HG03342 (cell line): ENCODE data around the gene HYI.
"Not testable (repeated sequence)": the region's sequence is repeated elsewhere in the genome, so short reads cannot be mapped to it uniquely, and the experiment has no call there.

Experiments
- ATAC-seq: cut with Tn5 transposase; IDR thresholded peaks from one replicate; pipeline ENCODE4 v1.9.1; 2021; ENCODE audit warnings: mild to moderate bottlenecking, moderate library complexity; ENCODE audit not compliant: unreplicated experiment

Gene HYI

DNA sequence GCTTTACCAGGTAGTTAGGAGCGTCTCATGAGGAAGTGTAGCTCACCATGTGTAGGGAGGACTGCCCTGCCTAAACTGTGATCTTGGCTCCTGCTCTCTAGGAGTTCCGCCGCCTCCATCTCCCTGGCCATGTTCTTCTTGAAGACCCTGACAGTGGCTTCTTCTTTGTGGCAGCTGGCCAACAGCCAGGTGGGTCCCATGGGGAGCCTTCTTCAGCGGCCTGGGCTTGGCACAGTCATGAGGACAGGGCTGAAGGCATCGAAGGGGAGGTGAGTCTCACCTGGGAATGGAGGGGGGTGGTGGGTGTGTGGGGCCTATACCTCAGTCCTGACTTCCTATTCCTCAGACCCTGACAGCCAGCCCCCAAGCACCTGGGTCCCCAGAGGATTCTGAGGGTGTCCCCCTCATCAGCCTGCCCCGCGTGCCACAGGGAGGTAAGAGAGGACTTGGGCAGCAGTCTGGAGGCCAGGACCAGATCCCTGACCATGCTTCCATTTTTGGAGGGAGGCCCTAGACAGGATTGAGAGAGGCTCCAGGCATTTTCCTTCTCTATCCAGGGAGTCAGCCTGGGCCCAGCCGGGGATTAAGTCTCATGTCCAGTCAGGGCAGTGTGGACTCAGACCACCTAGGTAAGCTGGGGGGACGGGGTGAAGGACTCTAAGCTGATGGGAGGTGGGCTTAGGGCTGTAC lies 21.4 kb downstream of the HYI start:
- ATAC-seq: no peak

GRCh38 chr1:43431676-43432075 lies 22.1 kb downstream of the HYI start:
- no peak for ATAC-seq

DNA sequence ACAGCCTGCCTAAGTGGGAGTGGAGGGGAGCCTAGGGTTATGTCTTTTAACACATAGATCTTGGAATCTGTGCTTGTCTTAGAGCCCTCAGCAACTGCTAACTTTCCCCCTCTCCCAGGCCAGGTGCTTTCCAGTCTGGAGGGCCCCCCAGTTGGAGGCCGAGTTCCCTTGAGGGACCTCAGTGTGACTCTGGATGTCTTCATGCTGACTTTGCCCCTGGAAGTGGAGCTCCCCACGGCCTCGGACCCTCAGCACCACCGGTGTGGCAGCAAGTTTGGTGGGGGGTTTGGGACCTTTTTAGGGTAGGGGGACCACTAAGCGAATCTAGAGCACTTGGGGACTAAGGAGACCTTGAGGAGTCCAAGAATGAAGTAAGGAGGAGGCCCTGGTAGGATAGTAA lies 22.9 kb downstream of the HYI start:
- ATAC-seq: no peak

DNA sequence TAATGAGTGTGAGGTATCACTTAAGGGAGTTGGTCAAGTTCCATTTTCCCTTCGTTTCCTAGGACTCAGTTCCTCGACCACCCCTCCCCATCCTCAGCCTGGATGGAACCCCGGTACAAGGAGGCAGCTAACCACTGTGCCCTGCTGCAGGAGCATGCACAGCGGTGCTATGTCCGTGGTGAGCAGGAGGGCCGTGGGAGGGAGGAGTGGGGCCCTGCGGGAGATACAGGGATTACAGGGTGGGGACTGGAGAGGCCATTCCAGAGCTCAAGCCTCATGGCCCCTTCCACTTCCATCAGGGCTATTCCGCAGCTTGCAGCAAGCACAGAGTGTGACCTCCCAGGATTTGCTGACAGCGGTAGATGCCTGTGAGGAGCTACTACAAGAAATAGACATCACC lies 25.8 kb downstream of the HYI start:
- no peak for ATAC-seq

- ATAC-seq: no peak
Observed at GRCh38 chr1:43427524-43427923, 26.2 kb downstream of the HYI start.

- no peak for ATAC-seq
Observed at GRCh38 chr1:43426221-43426620, 27.5 kb downstream of the HYI start.

GRCh38 chr1:43425045-43425444 lies 28.7 kb downstream of the HYI start:
- ATAC-seq: no peak

DNA sequence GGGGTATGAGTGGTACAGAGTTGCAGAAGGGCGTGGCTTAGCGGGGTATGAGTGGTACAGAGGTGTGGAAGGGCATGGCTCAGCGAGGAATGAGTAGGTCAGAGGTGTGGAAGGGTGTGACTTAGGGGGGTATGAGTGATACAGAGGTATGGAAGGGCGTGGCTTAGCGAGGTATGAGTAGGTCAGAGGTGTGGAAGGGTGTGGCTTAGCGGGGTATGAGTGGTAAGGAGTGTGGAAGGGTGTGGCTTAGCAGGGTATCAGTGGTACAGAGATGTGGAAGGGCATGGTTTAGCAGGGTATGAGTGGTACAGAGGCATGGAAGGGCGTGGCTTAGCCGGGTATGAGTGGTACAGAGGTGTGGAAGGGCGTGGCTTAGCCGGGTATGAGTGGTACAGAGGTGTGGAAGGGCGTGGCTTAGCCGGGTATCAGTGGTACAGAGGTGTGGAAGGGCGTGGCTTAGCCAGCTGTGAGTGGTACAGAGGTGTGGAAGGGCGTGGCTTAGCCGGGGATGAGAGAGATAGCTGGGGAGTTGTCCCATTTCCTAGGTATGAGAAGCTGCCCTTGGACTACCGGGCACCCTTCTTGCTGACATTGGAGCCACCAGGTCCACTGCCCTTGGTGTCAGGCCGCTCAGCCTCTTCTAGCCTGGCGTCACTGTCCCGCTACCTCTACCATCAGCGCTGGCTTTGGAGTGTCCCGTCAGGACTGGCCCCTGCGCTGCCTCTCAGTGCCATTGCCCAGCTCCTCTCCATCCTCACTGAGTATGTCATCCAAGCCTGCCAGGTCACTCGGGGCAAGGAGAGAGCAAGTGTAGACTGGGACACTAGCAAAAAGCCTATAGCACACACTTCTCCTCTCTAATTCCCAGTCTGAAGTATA lies 29.8 kb downstream of the HYI start:
- ATAC-seq: no peak

DNA sequence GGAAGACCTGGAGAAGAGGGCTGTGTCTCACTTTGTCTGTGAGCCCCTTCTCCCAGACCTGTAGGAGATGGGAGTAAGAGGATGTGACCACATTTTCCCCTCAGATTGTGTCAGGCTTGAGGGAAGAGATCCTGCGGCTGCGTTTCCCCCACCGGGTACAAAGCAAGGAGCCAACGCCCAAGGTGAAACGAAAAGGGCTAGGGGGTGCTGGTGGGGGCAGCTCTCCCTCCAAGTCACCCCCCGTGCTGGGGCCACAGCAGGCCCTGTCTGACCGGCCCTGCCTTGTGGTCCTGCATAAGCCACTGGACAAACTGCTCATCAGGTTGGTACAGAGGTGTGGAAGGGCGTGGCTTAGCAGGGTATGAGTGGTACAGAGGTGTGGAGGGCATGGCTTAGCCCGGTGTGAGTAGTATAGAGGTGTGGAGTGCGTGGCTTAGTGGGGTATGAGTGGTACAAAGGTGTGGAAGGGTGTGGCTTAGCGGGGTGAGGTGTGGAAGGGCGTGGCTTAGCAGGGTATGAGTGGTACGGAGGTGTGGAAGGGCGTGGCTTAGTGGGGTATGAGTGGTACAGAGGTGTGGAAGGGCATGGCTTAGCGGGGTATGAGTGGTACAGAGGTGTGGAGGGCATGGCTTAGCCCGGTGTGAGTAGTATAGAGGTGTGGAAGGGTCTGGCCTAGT lies 30.6 kb downstream of the HYI start:
- no peak for ATAC-seq

GRCh38 chr1:43421976-43422750 lies 31.6 kb downstream of the HYI start:
- ATAC-seq: no peak

DNA sequence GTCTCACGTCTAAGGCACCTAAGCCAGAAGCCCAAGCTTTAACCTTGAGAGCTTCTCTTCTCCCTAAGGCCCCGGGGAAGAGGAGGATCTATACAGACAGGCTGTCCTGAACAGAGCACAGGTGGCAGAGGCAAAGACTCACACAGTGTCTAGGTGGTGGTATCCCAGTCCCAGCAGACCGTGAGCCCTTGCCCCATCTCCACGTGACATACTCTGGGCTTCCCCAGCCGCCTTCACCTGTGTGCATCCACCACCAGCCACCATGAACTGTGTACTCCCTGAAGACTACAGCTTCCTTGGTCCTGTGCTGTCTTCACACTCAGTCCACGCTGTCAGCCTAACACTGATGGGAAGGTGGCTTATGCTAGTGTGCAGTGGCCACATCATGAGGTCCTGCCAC lies 32.3 kb downstream of the HYI start:
- ATAC-seq: no peak

- no peak for ATAC-seq
Observed at GRCh38 chr1:43420874-43421273, 32.9 kb downstream of the HYI start.

- ATAC-seq: no peak
Observed at GRCh38 chr1:43419627-43420425, 33.9 kb downstream of the HYI start.

- ATAC-seq: no peak
Observed at GRCh38 chr1:43418858-43419257, 34.9 kb downstream of the HYI start.

GRCh38 chr1:43415901-43416300 lies 37.8 kb downstream of the HYI start:
- ATAC-seq: no peak

GRCh38 chr1:43414634-43415223 lies 39.0 kb downstream of the HYI start:
- ATAC-seq: no peak

DNA sequence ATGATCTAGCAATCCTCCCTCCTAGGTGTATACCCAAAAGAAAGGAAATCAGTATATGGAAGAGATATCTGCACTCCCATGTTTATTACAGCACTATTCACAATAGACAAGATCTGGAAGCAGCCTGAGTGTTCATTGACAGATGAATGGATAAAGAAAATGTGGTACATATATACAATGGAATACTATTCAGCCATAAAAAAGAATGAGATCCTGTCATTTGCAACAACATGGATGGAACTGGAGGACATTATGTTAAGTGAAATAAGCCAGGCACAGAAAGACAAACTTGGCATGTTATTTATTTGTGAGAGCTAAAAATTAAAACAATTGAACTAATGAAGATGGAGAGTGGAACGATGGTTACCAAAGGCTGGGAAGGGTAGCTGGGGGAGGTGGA lies 40.3 kb downstream of the HYI start:
- ATAC-seq: not testable (repeated sequence)

DNA sequence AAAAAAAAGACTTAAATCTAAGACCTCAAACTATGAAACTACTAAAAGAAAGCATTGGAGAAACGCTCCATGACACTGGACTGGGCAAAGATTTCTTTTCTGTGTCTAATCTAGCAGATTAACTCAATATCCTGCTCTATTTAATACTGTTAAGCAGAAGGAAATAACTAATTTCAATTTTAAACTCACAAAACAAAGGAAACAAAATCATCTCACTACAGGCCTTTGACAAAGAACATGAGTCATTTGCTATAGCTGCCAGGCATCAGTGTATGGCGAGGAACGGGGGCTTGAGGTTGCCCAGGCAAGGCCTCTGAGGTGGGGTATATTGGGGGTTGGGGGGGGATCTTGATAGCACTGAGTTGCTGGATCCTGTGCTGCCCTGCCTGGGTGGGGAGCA lies 43.2 kb downstream of the HYI start:
- ATAC-seq: no peak

DNA sequence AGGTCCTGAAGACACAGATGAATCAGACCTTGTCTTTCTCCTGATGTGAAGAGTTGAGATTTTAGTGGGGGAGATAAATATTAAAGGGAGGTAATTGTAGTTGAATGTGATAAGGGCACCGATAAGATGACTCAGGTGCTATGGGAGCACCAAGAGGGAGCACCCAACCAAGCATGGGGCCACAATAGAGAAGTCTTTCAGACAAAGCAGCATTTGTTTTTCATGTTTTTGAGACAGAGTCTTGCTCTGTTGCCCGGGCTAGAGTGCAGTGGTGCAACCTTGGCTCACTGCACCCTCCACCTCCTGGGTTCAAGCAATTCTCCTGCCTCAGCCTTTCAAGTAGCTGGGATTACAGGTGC lies 47.9 kb downstream of the HYI start:
- no peak for ATAC-seq
